ENCODE measurements around the gene DDX1.

- TF ChIP-seq EZH2 (IDR thresholded peaks at IDR 0.05; ENCODE audit: low read length, unreplicated experiment): no peak
- no peak for TF ChIP-seq EZH2phosphoT487 (IDR thresholded peaks at IDR 0.05; ENCODE audit: borderline replicate concordance, low read length)
- TF ChIP-seq CTCF (conservative IDR thresholded peaks at IDR 0.05; ENCODE audit: low read depth, low read length): no peak
Measured at GRCh38 chr2:15584767-15585469, 6.8 kb upstream of the DDX1 start.
